ENCODE measurements around the gene ZMYND10. TPM values are rescaled to one million over a fixed set of nuclear protein-coding genes. Genes with fewer than 3 reads are reported as not detected.

Gene ZMYND10
- total RNA-seq, 1 donor from 2014 or later: 2.5 TPM

Other genes starting within 250 kb of the ZMYND10 start
- 5.8 TPM for gene SEMA3F, start 190.4 kb downstream of the ZMYND10 start, total RNA-seq
- gene GNAT1, start 154.1 kb downstream of the ZMYND10 start, total RNA-seq: not detected
- gene SLC38A3, start 140.5 kb downstream of the ZMYND10 start, total RNA-seq: 5.0 TPM
- gene GNAI2, start 109.5 kb downstream of the ZMYND10 start, total RNA-seq: 84.5 TPM
- 2.3 TPM for gene SEMA3B, start 76.6 kb downstream of the ZMYND10 start, total RNA-seq
- gene LSMEM2, start 66.6 kb downstream of the ZMYND10 start, total RNA-seq: 0.47 TPM
- gene IFRD2, start 53.3 kb downstream of the ZMYND10 start, total RNA-seq: 15.1 TPM
- gene HYAL3, start 46.3 kb downstream of the ZMYND10 start, total RNA-seq: 6.6 TPM
- 4.5 TPM for gene NAA80, start 46.3 kb downstream of the ZMYND10 start, total RNA-seq
- 0.16 TPM for gene HYAL1, start 42.2 kb downstream of the ZMYND10 start, total RNA-seq
- gene HYAL2, start 23.0 kb downstream of the ZMYND10 start, total RNA-seq: 30.9 TPM
- gene TUSC2, start 17.5 kb downstream of the ZMYND10 start, total RNA-seq: 16.2 TPM
- gene RASSF1, start 4.9 kb downstream of the ZMYND10 start, total RNA-seq: 7.8 TPM
- gene NPRL2, start 5.0 kb upstream of the ZMYND10 start, total RNA-seq: 19.0 TPM
- gene CYB561D2, start 5.1 kb upstream of the ZMYND10 start, total RNA-seq: 10.0 TPM
- 19.8 TPM for gene TMEM115, start 13.8 kb upstream of the ZMYND10 start, total RNA-seq
- gene CACNA2D2, start 157.9 kb upstream of the ZMYND10 start, total RNA-seq: 2.2 TPM
- 13.6 TPM for gene C3orf18, start 222.0 kb upstream of the ZMYND10 start, total RNA-seq
- 6.9 TPM for gene HEMK1, start 223.8 kb upstream of the ZMYND10 start, total RNA-seq

Data from occipital lobe (tissue), 1 donor.